HG03442 (cell line): Measurements from ENCODE around the gene OMG.
"Not testable (repeated sequence)": the region's sequence is repeated elsewhere in the genome, so short reads cannot be mapped to it uniquely, and the experiment has no call there.

ENCODE experiments used
- ATAC-seq: cut with Tn5 transposase; IDR thresholded peaks from one replicate; pipeline ENCODE4 v1.9.1; 2021; ENCODE audit warnings: mild to moderate bottlenecking, moderate library complexity; ENCODE audit not compliant: unreplicated experiment

Gene OMG

GRCh38 chr17:31266042-31266441, 31.0 kb downstream of the OMG start:
- no peak for ATAC-seq

- ATAC-seq = not testable (repeated sequence)
Observed at GRCh38 chr17:31262923-31263322, 34.1 kb downstream of the OMG start.

- no peak for ATAC-seq
Observed at GRCh38 chr17:31261601-31262000, 35.4 kb downstream of the OMG start.

- ATAC-seq = no peak
Observed at GRCh38 chr17:31260151-31260550, 36.9 kb downstream of the OMG start.

GRCh38 chr17:31256936-31257335, 40.1 kb downstream of the OMG start:
- no peak for ATAC-seq

- ATAC-seq = no peak
Observed at GRCh38 chr17:31254654-31255053, 42.4 kb downstream of the OMG start.

GRCh38 chr17:31252741-31253140, 44.3 kb downstream of the OMG start:
- ATAC-seq = no peak

- no peak for ATAC-seq
Observed at GRCh38 chr17:31251970-31252328, 45.1 kb downstream of the OMG start.

- ATAC-seq = no peak
Observed at GRCh38 chr17:31251105-31251969, 45.7 kb downstream of the OMG start.

- ATAC-seq = no peak
Observed at GRCh38 chr17:31250229-31250628, 46.8 kb downstream of the OMG start.

- ATAC-seq = no peak
Observed at GRCh38 chr17:31249835-31250141, 47.3 kb downstream of the OMG start.

GRCh38 chr17:31248986-31249834, 47.8 kb downstream of the OMG start:
- no peak for ATAC-seq
